SH-SY5Y (cell line): Measurements from ENCODE around the gene TPRA1.

Experiments used
- GATA2 ChIP-seq: IDR thresholded peaks from 2 replicates; pipeline ENCODE4 v1.6.1; 2011; ENCODE audit warnings: mild to moderate bottlenecking, low read depth, low read length
- GATA3 ChIP-seq: IDR thresholded peaks from 2 replicates; pipeline ENCODE4 v1.6.1; 2011; ENCODE audit warnings: low read depth, mild to moderate bottlenecking, low read length, moderate library complexity

DNA sequence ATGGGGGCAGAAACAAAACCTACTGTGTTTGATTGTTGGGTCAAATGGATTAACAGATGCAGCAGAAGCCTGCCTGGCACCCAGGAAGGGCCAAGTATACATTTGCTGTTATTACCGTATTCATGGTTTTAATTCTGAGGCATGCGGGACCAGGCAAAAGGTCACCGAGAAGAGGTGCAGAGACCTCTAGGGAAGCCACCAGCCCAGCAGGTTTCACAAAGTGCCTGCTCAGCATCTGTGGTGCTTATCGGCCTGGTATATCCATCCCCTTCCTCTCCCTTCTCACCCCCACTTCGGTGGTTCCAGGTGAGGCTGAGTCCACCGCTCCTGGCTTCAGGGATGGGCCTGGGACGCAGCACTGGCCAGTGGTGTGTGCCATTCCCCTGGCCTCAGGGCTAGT lies 13.1 kb downstream of the TPRA1 start:
- TF ChIP-seq GATA2 (no peak), GATA3 (no peak)
